HL-60 (cell line): ENCODE results near the gene AVPI1.

Experiments
- DNase-seq, 2 experiments: peaks; one replicate each; pipeline ENCODE4 v3.0.0-alpha.2; 2010 to 2020; ENCODE audit warnings: low read depth in 1 of 2, low spot score in 1 of 2
- H3K27ac ChIP-seq: fragments of 250-450 bp; sonication (Bioruptor Pico); replicated peaks from 2 replicates; pipeline ENCODE4 v1.5.1; 2020; ENCODE audit warnings: mild to moderate bottlenecking, moderate library complexity
- H3K27me3 ChIP-seq: fragments of 250-450 bp; sonication (Bioruptor Pico); 2 replicates; pipeline ENCODE4 v1.5.1; 2021; ENCODE audit warnings: mild to moderate bottlenecking, moderate library complexity; ENCODE audit not compliant: insufficient read depth, poor library complexity, severe bottlenecking
- H3K4me3 ChIP-seq: replicated peaks from 2 replicates; pipeline ENCODE4 v1.5.1; 2011; ENCODE audit warnings: mild to moderate bottlenecking, control low read depth, low read length; ENCODE audit not compliant: insufficient read depth
- GABPA ChIP-seq: IDR thresholded peaks from 2 replicates; pipeline ENCODE4 v1.6.1; 2012; ENCODE audit warnings: low read depth
- POLR2AphosphoS5 ChIP-seq: IDR thresholded peaks from 2 replicates; pipeline ENCODE4 v1.6.1; 2012; ENCODE audit warnings: low read depth
- SPI1 ChIP-seq: IDR thresholded peaks from 2 replicates; pipeline ENCODE4 v1.6.1; 2012; ENCODE audit warnings: low read depth, mild to moderate bottlenecking, borderline replicate concordance
- TF ChIP-seq, protein P1 (sequence below): IDR thresholded peaks from 2 replicates; pipeline ENCODE4 v1.6.1; 2012; ENCODE audit warnings: low read depth; ENCODE audit not compliant: insufficient replicate concordance
- TF ChIP-seq, protein P2 (sequence below): IDR thresholded peaks from one replicate; pipeline ENCODE4 v1.5.1; 2011; ENCODE audit warnings: low read length, control low read depth, inconsistent platforms; ENCODE audit not compliant: insufficient read depth

Gene AVPI1

DNA sequence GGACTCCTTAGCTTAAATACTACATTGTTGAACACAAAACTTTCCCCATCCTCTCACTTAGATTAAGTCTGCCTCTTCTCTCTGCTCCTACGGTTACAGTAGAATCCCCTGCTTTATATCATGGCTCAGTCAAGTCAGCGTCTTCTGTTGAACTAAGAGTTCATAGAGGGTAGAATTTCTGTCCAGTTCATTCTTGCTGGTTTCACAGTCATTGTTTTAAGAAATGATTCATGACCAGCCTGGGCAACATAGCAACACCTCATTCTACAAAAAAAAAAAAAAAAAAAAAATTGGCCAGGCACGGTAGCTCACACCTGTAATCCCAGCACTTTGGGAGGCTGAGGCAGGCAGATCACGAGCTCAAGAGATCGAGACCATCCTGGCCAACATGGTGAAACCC, 46.2 kb upstream of the AVPI1 start:
- H3K27ac ChIP-seq = no peak overlapping the region
- no peaks in the 10 kb centered on the region for H3K27me3 ChIP-seq
- TF ChIP-seq POLR2AphosphoS5 (no peak), GABPA (no peak), SPI1 (no peak)
- TF ChIP-seq, protein P1, sequence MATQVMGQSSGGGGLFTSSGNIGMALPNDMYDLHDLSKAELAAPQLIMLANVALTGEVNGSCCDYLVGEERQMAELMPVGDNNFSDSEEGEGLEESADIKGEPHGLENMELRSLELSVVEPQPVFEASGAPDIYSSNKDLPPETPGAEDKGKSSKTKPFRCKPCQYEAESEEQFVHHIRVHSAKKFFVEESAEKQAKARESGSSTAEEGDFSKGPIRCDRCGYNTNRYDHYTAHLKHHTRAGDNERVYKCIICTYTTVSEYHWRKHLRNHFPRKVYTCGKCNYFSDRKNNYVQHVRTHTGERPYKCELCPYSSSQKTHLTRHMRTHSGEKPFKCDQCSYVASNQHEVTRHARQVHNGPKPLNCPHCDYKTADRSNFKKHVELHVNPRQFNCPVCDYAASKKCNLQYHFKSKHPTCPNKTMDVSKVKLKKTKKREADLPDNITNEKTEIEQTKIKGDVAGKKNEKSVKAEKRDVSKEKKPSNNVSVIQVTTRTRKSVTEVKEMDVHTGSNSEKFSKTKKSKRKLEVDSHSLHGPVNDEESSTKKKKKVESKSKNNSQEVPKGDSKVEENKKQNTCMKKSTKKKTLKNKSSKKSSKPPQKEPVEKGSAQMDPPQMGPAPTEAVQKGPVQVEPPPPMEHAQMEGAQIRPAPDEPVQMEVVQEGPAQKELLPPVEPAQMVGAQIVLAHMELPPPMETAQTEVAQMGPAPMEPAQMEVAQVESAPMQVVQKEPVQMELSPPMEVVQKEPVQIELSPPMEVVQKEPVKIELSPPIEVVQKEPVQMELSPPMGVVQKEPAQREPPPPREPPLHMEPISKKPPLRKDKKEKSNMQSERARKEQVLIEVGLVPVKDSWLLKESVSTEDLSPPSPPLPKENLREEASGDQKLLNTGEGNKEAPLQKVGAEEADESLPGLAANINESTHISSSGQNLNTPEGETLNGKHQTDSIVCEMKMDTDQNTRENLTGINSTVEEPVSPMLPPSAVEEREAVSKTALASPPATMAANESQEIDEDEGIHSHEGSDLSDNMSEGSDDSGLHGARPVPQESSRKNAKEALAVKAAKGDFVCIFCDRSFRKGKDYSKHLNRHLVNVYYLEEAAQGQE = no peak
- TF ChIP-seq, protein P2, sequence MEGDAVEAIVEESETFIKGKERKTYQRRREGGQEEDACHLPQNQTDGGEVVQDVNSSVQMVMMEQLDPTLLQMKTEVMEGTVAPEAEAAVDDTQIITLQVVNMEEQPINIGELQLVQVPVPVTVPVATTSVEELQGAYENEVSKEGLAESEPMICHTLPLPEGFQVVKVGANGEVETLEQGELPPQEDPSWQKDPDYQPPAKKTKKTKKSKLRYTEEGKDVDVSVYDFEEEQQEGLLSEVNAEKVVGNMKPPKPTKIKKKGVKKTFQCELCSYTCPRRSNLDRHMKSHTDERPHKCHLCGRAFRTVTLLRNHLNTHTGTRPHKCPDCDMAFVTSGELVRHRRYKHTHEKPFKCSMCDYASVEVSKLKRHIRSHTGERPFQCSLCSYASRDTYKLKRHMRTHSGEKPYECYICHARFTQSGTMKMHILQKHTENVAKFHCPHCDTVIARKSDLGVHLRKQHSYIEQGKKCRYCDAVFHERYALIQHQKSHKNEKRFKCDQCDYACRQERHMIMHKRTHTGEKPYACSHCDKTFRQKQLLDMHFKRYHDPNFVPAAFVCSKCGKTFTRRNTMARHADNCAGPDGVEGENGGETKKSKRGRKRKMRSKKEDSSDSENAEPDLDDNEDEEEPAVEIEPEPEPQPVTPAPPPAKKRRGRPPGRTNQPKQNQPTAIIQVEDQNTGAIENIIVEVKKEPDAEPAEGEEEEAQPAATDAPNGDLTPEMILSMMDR = no peak
- no peak for DNase-seq
- no peak overlapping the region for H3K4me3 ChIP-seq

DNA sequence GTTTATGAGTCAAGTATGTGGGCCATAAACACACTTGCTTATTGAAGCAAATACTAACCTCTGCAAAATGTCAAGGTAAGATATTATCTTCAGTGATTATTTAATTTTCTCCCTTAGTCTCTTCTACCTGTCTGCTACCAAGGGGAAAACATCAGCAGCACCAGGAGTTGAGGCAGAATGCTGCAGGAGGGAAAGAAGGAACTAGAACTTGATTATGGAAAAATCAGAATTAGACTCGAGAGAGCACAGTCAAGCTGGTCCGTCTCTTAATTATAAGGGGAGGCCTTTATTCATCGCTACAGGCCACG, 45.0 kb upstream of the AVPI1 start:
- H3K4me3 ChIP-seq = no peak overlapping the region
- TF ChIP-seq, protein P1 = no peak
- TF ChIP-seq POLR2AphosphoS5 (no peak), SPI1 (no peak), GABPA (no peak)
- TF ChIP-seq, protein P2 = no peak
- H3K27ac ChIP-seq = no peak overlapping the region
- H3K27me3 ChIP-seq = no peaks in the 10 kb centered on the region
- no peak for DNase-seq

DNA sequence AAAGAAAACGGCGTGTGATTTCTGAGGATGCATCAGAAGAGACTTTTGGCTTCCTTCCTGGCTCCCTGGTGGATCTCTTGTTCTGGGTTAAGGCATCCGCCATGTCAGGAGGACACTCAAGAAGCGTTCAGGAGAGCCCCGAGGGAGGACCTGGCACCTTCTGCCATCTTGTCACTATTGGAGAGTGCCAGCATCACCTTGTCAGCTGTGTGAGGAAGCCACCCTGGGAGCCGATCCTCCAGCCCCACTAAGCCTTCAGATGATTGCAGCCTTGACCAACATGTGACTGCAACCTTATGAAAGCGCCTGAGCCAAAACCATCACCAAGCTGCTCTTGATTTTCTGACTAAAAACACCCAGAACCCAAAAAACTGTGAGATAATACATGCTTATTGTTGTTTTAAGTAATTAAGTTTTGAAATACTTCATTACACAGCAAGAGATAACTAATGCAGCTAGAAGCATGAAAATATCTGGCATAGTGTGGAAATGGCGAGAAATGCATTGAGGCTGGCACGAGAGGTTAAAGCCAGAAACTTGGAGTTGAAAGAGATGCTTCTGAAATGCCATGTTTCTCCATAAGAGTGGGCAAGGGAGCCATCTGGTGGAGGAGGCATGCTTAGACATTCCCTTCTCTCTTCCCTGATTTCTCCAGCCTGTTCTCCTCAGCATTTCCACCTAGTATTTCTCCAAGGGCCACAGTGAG, 44.5 kb upstream of the AVPI1 start:
- H3K27me3 ChIP-seq = no peaks in the 10 kb centered on the region

More for the DNA sequence above, 44.5 kb upstream of the AVPI1 start:
- TF ChIP-seq, protein P2 = peak; percentile 67
- TF ChIP-seq POLR2AphosphoS5 (no peak), SPI1 (no peak), GABPA (no peak)
- TF ChIP-seq, protein P1 = no peak
- Histone ChIP-seq H3K4me3 (no peak overlapping the region), H3K27ac (no peak overlapping the region)
- DNase-seq = peak in 1 of 2 experiments; percentile 62
